Endothelial cell of umbilical vein (primary cell): ENCODE data around the gene BMPR1A. TPM values are rescaled to one million over a fixed set of nuclear protein-coding genes. Genes with fewer than 3 reads are reported as not detected.

Experiments used
- BruUV-seq: library from RNA; stranded (reverse); fragments of 400-500 nt; replicated peaks from 2 replicates; lab custom pipeline; 2021; lab: Mats Ljungman, UMichigan
- CTCF ChIA-PET: fragments of 300-600, 350-600 bp; sonication (Branson Sonifier 250); formaldehyde crosslinking; loops from one replicate; lab custom pipeline; 2021; ENCODE audit warnings: antibody characterized with exemption, inconsistent platforms; lab: Charles Lee
- POLR2A ChIA-PET: fragments of 300-600, 350-600 bp; sonication (Branson Sonifier 250); formaldehyde crosslinking; loops from one replicate; lab custom pipeline; 2021; ENCODE audit warnings: antibody characterized with exemption, inconsistent platforms; lab: Charles Lee
- DNase-seq: peaks from one replicate; pipeline ENCODE4 v3.0.0-alpha.2; 2011; ENCODE audit warnings: low read depth, low spot score
- FAIRE-seq: peaks from 2 replicates; lab custom pipeline; 2011; peaks lifted over from hg19 to GRCh38; lab: Jason Lieb, UNC
- H2AFZ ChIP-seq: 2 replicates; pipeline ENCODE4 v1.6.0; 2012; ENCODE audit warnings: low read depth, low read length, control low read depth, inconsistent platforms
- H3K27ac ChIP-seq: 2 replicates; pipeline ENCODE4 v1.5.1; 2011; ENCODE audit warnings: low read depth, mild to moderate bottlenecking, control low read depth, low read length, moderate library complexity; ENCODE audit not compliant: insufficient read depth
- H3K27me3 ChIP-seq, 2 experiments: 2 replicates each; pipeline versions ENCODE4 v1.6.0 to v1.6.1; 2011; ENCODE audit warnings: low read length in 2 of 2, mixed read lengths in 1 of 2; ENCODE audit not compliant: control insufficient read depth in 2 of 2, insufficient read depth in 2 of 2
- H3K36me3 ChIP-seq, 2 experiments: 2 replicates in 1 of 2; 3 replicates in 1 of 2; pipeline ENCODE4 v1.5.1; 2011; ENCODE audit warnings: low read length in 2 of 2, mild to moderate bottlenecking in 1 of 2, moderate library complexity in 1 of 2; ENCODE audit not compliant: control insufficient read depth in 2 of 2, insufficient read depth in 2 of 2; ENCODE audit errors: extremely low read depth in 1 of 2
- H3K4me1 ChIP-seq: 3 replicates; pipeline ENCODE4 v1.5.1; 2011; ENCODE audit warnings: mild to moderate bottlenecking, low read length; ENCODE audit not compliant: control insufficient read depth, insufficient read depth; ENCODE audit errors: extremely low read depth
- H3K4me2 ChIP-seq: 2 replicates; pipeline ENCODE4 v1.6.1; 2011; ENCODE audit warnings: low read length, control low read depth, mixed read lengths; ENCODE audit not compliant: insufficient read depth
- H3K4me3 ChIP-seq, 3 experiments: fragments of 200-600 bp in 1 of 3; sonication (generic), shearing (Covaris generic) in 1 of 3; replicated peaks in 1 of 3; 2 replicates each; pipeline ENCODE4 v1.5.1; 2011 to 2016; ENCODE audit warnings: control low read depth in 3 of 3, low read length in 3 of 3, mild to moderate bottlenecking in 2 of 3, inconsistent platforms in 1 of 3, low read depth in 1 of 3, moderate library complexity in 1 of 3; ENCODE audit not compliant: insufficient read depth in 1 of 3
- H3K79me2 ChIP-seq: 2 replicates; pipeline ENCODE4 v1.6.0; 2012; ENCODE audit warnings: low read length, inconsistent platforms; ENCODE audit not compliant: control insufficient read depth, insufficient read depth
- H3K9ac ChIP-seq: replicated peaks from 2 replicates; pipeline ENCODE3; 2011; ENCODE audit warnings: low read length, control low read depth; ENCODE audit not compliant: insufficient read depth; ENCODE audit errors: extremely low read depth
- H3K9me1 ChIP-seq: replicated peaks from 3 replicates; pipeline ENCODE4 v1.6.0; 2011; ENCODE audit warnings: mild to moderate bottlenecking, low read length; ENCODE audit not compliant: control insufficient read depth, insufficient read depth; ENCODE audit errors: extremely low read depth
- H3K9me3 ChIP-seq: replicated peaks from 2 replicates; pipeline ENCODE4 v1.5.1; 2012; ENCODE audit warnings: low read length, inconsistent platforms; ENCODE audit not compliant: control insufficient read depth, insufficient read depth
- H4K20me1 ChIP-seq: replicated peaks from 2 replicates; pipeline ENCODE3; 2011; ENCODE audit warnings: mild to moderate bottlenecking, low read length; ENCODE audit not compliant: control insufficient read depth, insufficient read depth; ENCODE audit errors: extremely low read depth
- CTCF ChIP-seq, 2 donors: IDR thresholded peaks; 1 replicate in 1 of 2; 2 replicates in 1 of 2; pipeline ENCODE4 v1.5.1; 2011; ENCODE audit warnings: low read length in 2 of 2, mild to moderate bottlenecking in 2 of 2, moderate library complexity in 2 of 2, control low read depth in 1 of 2, inconsistent platforms in 1 of 2, low read depth in 1 of 2; ENCODE audit not compliant: insufficient read depth in 1 of 2; ENCODE audit errors: extremely low read depth in 1 of 2
- EZH2 ChIP-seq: IDR thresholded peaks from 2 replicates; pipeline ENCODE4 v1.6.1; 2012; ENCODE audit warnings: borderline replicate concordance, low read depth, mild to moderate bottlenecking, moderate library complexity, low read length, inconsistent platforms; ENCODE audit not compliant: severe bottlenecking
- FOS ChIP-seq: IDR thresholded peaks from 2 replicates; pipeline ENCODE4 v1.6.1; 2011; ENCODE audit warnings: mild to moderate bottlenecking, low read length, moderate library complexity, borderline replicate concordance; ENCODE audit not compliant: insufficient read depth
- GATA2 ChIP-seq: IDR thresholded peaks from 2 replicates; pipeline ENCODE4 v1.7.0; 2011; ENCODE audit warnings: low read depth, mild to moderate bottlenecking, moderate library complexity, mixed read lengths, low read length; ENCODE audit not compliant: insufficient read length, insufficient read depth
- JUN ChIP-seq: IDR thresholded peaks from 2 replicates; pipeline ENCODE4 v1.6.1; 2011; ENCODE audit warnings: borderline replicate concordance, low read depth; ENCODE audit not compliant: insufficient read length, insufficient read depth
- MAX ChIP-seq: IDR thresholded peaks from 2 replicates; pipeline ENCODE4 v1.6.1; 2011; ENCODE audit not compliant: insufficient read depth, insufficient read length
- MYC ChIP-seq: IDR thresholded peaks from one replicate; pipeline ENCODE4 v1.6.1; 2011; ENCODE audit warnings: mild to moderate bottlenecking, low read depth, low read length
- POLR2A ChIP-seq: IDR thresholded peaks from 2 replicates; pipeline ENCODE4 v1.6.1; 2012; ENCODE audit warnings: low read depth, mild to moderate bottlenecking, control low read depth, low read length
- POLR2AphosphoS5 ChIP-seq: IDR thresholded peaks from 2 replicates; pipeline ENCODE4 v1.6.1; 2012; ENCODE audit warnings: low read depth, mild to moderate bottlenecking, control low read depth, low read length, moderate library complexity; ENCODE audit not compliant: insufficient read depth
- dilution Hi-C: fragments of 300-500 bp; cut with MboI; formaldehyde crosslinking; loops from one replicate; pipeline ENCODE4 v1.15.0; 2019; ENCODE audit warnings: low sequenced_read_pairs; ENCODE audit not compliant: extremely low pct_ligation_motif_present
- intact Hi-C: fragments of 100-400 bp; cut with micrococcal nuclease; formaldehyde crosslinking; loops from one replicate; pipeline ENCODE4 v1.10.0; 2022
- polyA plus RNA-seq, 4 experiments: library from polyadenylated mRNA; depleted of rRNA in 3 of 4; stranded (reverse) in 3 of 4; unstranded in 1 of 4; fragments of >200 nt; gene quantifications; 2 replicates each; pipeline versions ENCODE4 v1.2.1 to v1.2.3, GENCODE V29; 2011 to 2012; ENCODE audit warnings: missing spikeins in 1 of 4
- total RNA-seq: library from RNA; stranded (reverse); gene quantifications from 2 replicates; pipeline ENCODE4 v1.2.3, GENCODE V29; 2021

Gene BMPR1A
- total and polyA plus RNA-seq, 2 donors (not counting 3 experiments of a cell fraction or from before 2014, with no cell fraction given): not detected

DNA sequence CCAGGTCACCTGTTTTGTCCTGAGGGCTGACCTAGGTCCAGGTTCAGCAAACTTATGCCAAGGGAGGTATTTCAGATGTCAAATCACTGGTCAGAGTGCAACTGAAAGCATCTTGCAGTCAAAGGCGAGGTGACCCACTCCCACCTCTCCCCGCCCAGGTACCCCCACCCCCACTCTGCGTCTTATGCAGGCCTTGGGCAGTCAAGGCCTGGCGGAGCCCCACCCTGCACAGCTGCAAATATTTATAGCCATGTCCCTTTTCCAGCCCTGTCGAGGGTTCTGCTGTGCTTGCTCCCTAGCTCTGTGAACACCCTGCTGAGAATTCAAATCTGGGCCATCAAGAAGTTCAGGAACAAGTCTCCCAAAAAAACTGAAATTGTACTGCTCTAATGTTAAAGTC, 40.6 kb upstream of the BMPR1A start:
- H3K4me2 ChIP-seq: no peak overlapping the region

More for the DNA sequence above, 40.6 kb upstream of the BMPR1A start:
- H2AFZ ChIP-seq: no peak overlapping the region
- no peaks in the 10 kb centered on the region for H3K9me3 ChIP-seq
- no peak overlapping the region for H3K27ac ChIP-seq
- no peaks in the 10 kb centered on the region for H4K20me1 ChIP-seq
- no TSS peak for BruUV-seq
- TF ChIP-seq MYC (no peak), POLR2A (no peak), GATA2 (no peak), MAX (no peak), JUN (no peak), CTCF (IDR thresholded peaks at IDR 0.05; ENCODE audit: extremely low read depth in 1 of 2, insufficient read depth in 1 of 2, low read depth in 1 of 2, low read length in 2 of 2) (no peak), EZH2 (no peak), POLR2AphosphoS5 (no peak), FOS (no peak)
- dilution Hi-C loops (no loop called here), intact Hi-C loops (no loop called here)
- FAIRE-seq (no peak), DNase-seq (no peak)
- H3K36me3 ChIP-seq: no peaks in the 10 kb centered on the region
- ChIA-PET CTCF (interaction anchor here (0.7 to 1.5 kb wide), 5 partner anchors 8 to 251 kb away, joined by 3 to 5 read pairs (median 3); no protein-coding TSS in a partner anchor), POLR2A (interaction anchor here (0.6 kb wide), 1 partner anchor 20 kb away, joined by 3 read pairs; no protein-coding TSS in a partner anchor)
- no peaks in the 10 kb centered on the region for H3K79me2 ChIP-seq
- no peaks in the 10 kb centered on the region for H3K9me1 ChIP-seq
- no peak overlapping the region for H3K4me3 ChIP-seq
- H3K9ac ChIP-seq: no peak overlapping the region
- peaks cover 70 to 71% of the 10 kb centered on the region in 2 experiments for H3K27me3 ChIP-seq
- no peaks in the 10 kb centered on the region for H3K4me1 ChIP-seq
